ENCODE measurements around the gene ANKRD65. TPM values are rescaled to one million over a fixed set of nuclear protein-coding genes. Genes with fewer than 3 reads are reported as not detected.
"Not testable (repeated sequence)": the region's sequence is repeated elsewhere in the genome, so short reads cannot be mapped to it uniquely, and the experiment has no call there.

ANKRD65 gene
- not detected in 3 replicates for total RNA-seq
- long read RNA-seq: 0 reads

DNA sequence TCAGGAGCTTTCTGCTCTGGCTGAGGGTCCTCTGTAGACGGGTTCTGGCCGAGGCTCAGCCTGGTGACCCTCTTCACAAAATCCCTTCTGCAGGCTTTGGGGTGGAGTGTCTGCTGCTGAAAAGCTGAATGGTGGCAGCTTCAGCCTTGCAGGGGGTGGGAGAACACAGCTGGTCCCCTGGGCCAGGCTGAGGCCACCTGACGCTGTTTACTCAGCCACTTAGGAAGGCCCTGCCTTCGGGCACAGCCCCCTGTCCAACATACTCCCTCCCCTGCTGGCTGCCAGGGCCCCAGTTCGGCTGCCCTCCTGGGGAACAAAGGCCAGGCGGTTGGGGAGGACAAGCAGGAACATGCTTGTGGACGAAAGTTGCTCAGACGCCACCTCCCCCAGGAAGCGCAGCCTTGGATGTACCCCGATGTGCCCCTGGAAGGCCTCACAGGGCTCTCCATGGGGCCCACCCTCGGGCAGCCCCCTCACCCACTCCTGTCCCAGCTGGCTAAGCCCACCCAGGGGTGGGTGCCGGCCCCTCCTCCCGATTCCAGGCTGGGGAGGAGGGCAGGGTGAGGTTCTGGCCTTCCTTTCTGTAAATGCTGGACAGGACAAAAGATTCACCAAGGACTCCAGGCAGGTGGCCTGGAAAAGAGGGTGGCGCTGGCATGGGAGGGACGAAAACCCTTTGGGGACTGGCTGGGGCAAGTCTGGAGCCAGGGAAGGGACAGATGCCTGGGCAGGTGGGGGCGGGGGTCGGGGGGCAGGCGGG is at the start of gene ANKRD65:
ANKRD65 (minus strand) TSS at position 130 of the 760 bp plus-strand sequence. CDS start 271 bp downstream, outside the sequence.
- H3K9me3 Mint-ChIP-seq (ENCODE audit: low read depth): no peaks in the 10 kb centered on the region
- DNase-seq (ENCODE audit: low spot score): no peak
- H3K27ac Mint-ChIP-seq (ENCODE audit: unreplicated experiment): no peak within 1 kb of the TSS
- no peaks in the 10 kb centered on the region for H3K27me3 Mint-ChIP-seq (ENCODE audit: low read depth)
- TF ChIP-seq, protein P1, sequence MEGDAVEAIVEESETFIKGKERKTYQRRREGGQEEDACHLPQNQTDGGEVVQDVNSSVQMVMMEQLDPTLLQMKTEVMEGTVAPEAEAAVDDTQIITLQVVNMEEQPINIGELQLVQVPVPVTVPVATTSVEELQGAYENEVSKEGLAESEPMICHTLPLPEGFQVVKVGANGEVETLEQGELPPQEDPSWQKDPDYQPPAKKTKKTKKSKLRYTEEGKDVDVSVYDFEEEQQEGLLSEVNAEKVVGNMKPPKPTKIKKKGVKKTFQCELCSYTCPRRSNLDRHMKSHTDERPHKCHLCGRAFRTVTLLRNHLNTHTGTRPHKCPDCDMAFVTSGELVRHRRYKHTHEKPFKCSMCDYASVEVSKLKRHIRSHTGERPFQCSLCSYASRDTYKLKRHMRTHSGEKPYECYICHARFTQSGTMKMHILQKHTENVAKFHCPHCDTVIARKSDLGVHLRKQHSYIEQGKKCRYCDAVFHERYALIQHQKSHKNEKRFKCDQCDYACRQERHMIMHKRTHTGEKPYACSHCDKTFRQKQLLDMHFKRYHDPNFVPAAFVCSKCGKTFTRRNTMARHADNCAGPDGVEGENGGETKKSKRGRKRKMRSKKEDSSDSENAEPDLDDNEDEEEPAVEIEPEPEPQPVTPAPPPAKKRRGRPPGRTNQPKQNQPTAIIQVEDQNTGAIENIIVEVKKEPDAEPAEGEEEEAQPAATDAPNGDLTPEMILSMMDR (IDR thresholded peaks at IDR 0.05): no peak
- no peaks in the 10 kb centered on the region for H3K4me1 Mint-ChIP-seq (ENCODE audit: low read depth)
- no peak within 1 kb of the TSS for H3K4me3 Mint-ChIP-seq (ENCODE audit: unreplicated experiment)
- no peaks in the 10 kb centered on the region for H3K36me3 Mint-ChIP-seq (ENCODE audit: low read depth)

DNA sequence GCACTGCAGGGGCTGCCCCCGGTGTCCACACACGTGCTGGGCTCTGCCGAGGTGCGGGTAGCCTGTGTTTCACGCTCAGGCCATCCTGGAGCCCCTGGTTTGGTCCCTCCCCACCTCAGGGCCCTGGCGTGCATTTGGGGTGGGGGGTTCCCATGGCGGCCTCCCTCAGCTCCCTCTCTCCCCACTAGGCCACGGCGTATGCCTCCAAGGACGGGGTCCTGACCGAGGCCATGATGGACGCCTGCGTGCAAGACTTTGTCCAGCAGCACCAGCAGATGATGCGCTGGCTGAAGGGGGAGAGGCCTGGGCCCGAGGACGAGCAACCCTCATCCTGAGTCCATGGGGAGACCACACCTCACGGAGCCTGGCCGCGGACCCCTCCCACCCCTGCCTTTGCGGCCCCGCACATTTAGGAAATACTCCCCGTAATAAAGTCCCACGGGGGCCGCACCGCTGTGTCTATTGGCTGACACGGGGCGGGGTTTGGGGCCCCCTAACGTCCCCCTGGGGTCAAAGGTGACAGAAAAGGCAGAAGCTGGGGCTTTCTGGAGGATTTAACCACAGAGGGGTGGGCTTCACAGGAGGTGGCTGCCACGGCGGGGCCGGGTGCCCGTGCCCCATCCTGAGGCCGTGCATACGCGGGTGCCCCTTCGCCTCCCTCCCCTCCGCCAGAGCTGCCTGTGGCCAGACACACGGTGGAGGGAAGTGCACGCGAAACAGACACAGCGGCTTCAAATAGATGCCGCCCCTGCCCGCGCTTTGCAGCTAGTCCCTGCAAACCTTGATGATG is 47.3 kb upstream of the ANKRD65 start:
- not testable (repeated sequence) for H3K4me3 Mint-ChIP-seq (ENCODE audit: unreplicated experiment); H3K27ac Mint-ChIP-seq (ENCODE audit: unreplicated experiment); H3K36me3 Mint-ChIP-seq (ENCODE audit: low read depth); H3K27me3 Mint-ChIP-seq (ENCODE audit: low read depth); DNase-seq (ENCODE audit: low spot score); H3K9me3 Mint-ChIP-seq (ENCODE audit: low read depth)
- peaks cover 23% of the 10 kb centered on the region for H3K4me1 Mint-ChIP-seq (ENCODE audit: low read depth)

GRCh38 chr1:1463312-1463711 is 42.2 kb upstream of the ANKRD65 start:
- Mint-ChIP-seq H3K27ac (ENCODE audit: unreplicated experiment) (no peak overlapping the region), H3K27me3 (ENCODE audit: low read depth) (no peaks in the 10 kb centered on the region), H3K4me1 (ENCODE audit: low read depth) (no peaks in the 10 kb centered on the region), H3K9me3 (ENCODE audit: low read depth) (peaks cover 4% of the 10 kb centered on the region), H3K36me3 (ENCODE audit: low read depth) (peaks cover 1% of the 10 kb centered on the region), H3K4me3 (ENCODE audit: unreplicated experiment) (no peak overlapping the region)
- no peak for DNase-seq (ENCODE audit: low spot score)
- TF ChIP-seq, protein P1 (IDR thresholded peaks at IDR 0.05): no peak

DNA sequence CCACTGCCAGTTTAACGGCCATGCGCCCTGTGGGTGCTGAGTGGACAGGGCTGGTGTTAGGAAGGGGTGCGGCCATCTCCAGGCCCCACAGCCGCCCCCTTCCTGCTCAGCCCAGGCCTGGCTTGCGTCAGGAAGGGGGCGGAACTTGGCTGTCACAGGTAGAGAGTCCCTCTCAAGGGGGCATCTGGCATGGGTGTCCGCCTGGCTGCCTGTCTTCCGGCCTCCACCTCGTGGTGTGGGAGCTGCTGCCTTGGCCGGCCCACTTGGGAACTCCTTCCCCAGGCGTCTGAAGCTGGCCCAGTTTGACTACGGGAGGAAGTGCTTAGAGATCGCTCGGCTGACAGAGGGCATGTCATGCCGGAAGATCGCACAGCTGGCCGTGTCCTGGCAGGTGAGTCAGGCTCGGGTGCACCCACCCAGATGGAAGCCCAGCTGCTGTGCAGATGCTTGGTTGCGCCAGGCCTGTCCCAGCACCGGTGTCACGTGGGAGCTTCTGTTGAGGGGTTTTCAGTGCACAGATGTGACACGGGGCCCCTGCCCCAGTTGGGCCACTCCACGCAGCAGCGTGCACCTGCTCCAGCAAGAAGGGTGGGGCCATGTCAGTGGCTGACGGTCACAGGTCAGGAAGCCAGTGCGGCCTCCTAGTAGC is 41.4 kb upstream of the ANKRD65 start:
- no peak overlapping the region for H3K27ac Mint-ChIP-seq (ENCODE audit: unreplicated experiment)
- H3K4me3 Mint-ChIP-seq (ENCODE audit: unreplicated experiment): no peak overlapping the region
- TF ChIP-seq, protein P1 (IDR thresholded peaks at IDR 0.05): no peak
- H3K4me1 Mint-ChIP-seq (ENCODE audit: low read depth): no peaks in the 10 kb centered on the region
- no peaks in the 10 kb centered on the region for H3K27me3 Mint-ChIP-seq (ENCODE audit: low read depth)
- peaks cover 4% of the 10 kb centered on the region for H3K9me3 Mint-ChIP-seq (ENCODE audit: low read depth)
- no peak for DNase-seq (ENCODE audit: low spot score)
- H3K36me3 Mint-ChIP-seq (ENCODE audit: low read depth): peaks cover 1% of the 10 kb centered on the region

DNA sequence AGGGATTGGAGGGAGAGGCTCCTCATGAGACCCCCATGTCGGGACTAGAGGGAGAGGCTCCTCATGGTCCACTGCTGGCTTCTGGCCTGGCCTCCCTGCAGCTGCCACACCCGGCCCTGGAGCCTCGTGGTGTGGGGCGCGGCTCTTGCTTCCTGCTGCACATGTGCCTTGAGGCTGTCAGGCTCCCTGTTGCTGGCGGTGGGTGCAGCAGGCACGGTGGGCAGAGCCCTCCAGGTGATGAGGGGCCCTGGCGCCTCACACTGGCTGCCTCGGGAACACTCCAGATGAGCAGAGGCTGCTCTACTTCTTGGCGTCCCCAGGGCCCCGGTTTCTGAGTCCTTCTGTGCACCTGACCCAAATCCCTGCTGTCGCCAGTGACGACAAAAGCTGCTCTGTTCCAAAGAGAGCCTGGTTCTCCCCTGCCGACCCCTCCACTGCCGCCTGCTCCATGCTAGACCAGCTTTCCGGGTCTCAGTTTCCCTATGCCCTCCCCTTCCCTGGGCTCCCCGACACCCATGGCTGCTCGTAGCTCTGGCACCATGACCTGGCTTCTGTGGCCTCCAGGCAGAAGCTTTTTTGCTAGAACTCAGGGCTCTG is 40.7 kb upstream of the ANKRD65 start:
- no peak for DNase-seq (ENCODE audit: low spot score)
- TF ChIP-seq, protein P1 (IDR thresholded peaks at IDR 0.05): no peak
- H3K4me3 Mint-ChIP-seq (ENCODE audit: unreplicated experiment): no peak overlapping the region
- peaks cover 4% of the 10 kb centered on the region for H3K9me3 Mint-ChIP-seq (ENCODE audit: low read depth)
- H3K36me3 Mint-ChIP-seq (ENCODE audit: low read depth): peaks cover 1% of the 10 kb centered on the region
- H3K27ac Mint-ChIP-seq (ENCODE audit: unreplicated experiment): no peak overlapping the region
- no peaks in the 10 kb centered on the region for H3K4me1 Mint-ChIP-seq (ENCODE audit: low read depth)
- H3K27me3 Mint-ChIP-seq (ENCODE audit: low read depth): no peaks in the 10 kb centered on the region
